ENCODE measurements around the gene UNC5A.

DNA sequence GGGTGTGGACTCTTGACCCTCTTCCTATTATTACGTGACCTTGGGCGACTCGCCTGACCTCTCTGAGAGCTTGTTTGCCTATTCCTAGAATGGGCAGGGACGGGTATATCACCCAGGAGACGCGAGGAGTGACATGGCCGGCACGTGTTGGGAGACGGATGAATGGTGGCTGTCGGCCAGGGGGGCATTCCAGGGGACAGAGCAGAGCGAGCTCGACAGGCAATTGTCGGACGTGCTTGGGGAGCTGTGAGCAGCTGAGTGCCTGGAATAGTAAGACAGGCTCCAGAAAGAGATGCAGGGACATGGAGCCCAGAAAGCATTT is 29.3 kb upstream of the UNC5A start:
- TF ChIP-seq, protein P1, sequence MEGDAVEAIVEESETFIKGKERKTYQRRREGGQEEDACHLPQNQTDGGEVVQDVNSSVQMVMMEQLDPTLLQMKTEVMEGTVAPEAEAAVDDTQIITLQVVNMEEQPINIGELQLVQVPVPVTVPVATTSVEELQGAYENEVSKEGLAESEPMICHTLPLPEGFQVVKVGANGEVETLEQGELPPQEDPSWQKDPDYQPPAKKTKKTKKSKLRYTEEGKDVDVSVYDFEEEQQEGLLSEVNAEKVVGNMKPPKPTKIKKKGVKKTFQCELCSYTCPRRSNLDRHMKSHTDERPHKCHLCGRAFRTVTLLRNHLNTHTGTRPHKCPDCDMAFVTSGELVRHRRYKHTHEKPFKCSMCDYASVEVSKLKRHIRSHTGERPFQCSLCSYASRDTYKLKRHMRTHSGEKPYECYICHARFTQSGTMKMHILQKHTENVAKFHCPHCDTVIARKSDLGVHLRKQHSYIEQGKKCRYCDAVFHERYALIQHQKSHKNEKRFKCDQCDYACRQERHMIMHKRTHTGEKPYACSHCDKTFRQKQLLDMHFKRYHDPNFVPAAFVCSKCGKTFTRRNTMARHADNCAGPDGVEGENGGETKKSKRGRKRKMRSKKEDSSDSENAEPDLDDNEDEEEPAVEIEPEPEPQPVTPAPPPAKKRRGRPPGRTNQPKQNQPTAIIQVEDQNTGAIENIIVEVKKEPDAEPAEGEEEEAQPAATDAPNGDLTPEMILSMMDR (IDR thresholded peaks at IDR 0.05; ENCODE audit: borderline replicate concordance, extremely low read depth, low read length, poor library complexity, severe bottlenecking): no peak
- TF ChIP-seq EZH2 (IDR thresholded peaks at IDR 0.05; ENCODE audit: borderline replicate concordance, low read depth, low read length, severe bottlenecking): no peak
